ENCODE measurements around the gene SLC5A3.

Gene SLC5A3

GRCh38 chr21:34072145-34073031, 990 bp upstream of the SLC5A3 start:
- no peaks in the 10 kb centered on the region for H3K27me3 ChIP-seq (replicated peaks; ENCODE audit: control insufficient read depth, insufficient read depth, low read length)
- DNase-seq (ENCODE audit: low read depth): no peak
- H3K9ac ChIP-seq (ENCODE audit: low read length): peak overlapping the region; percentile 87
- H3K4me1 ChIP-seq (ENCODE audit: control insufficient read depth, insufficient read depth, low read length): peaks cover 35% of the 10 kb centered on the region
- no peaks in the 10 kb centered on the region for H3K9me3 ChIP-seq (ENCODE audit: control insufficient read depth, low read length)
- no peaks in the 10 kb centered on the region for H3K36me3 ChIP-seq (ENCODE audit: control insufficient read depth, insufficient read depth, low read length, severe bottlenecking)
- peak overlapping the region; percentile 78 for H3K4me3 ChIP-seq (ENCODE audit: low read length)

GRCh38 chr21:34073749-34074282, 438 bp downstream of the SLC5A3 start:
- H3K4me3 ChIP-seq (ENCODE audit: low read length): peak overlapping the region; percentile 97
- H3K27me3 ChIP-seq (replicated peaks; ENCODE audit: control insufficient read depth, insufficient read depth, low read length): no peaks in the 10 kb centered on the region
- H3K9me3 ChIP-seq (ENCODE audit: control insufficient read depth, low read length): no peaks in the 10 kb centered on the region
- peaks cover 48% of the 10 kb centered on the region for H3K4me1 ChIP-seq (ENCODE audit: control insufficient read depth, insufficient read depth, low read length)
- H3K9ac ChIP-seq (ENCODE audit: low read length): peak overlapping the region; percentile 84
- peak; percentile 75 for DNase-seq (ENCODE audit: low read depth)
- H3K36me3 ChIP-seq (ENCODE audit: control insufficient read depth, insufficient read depth, low read length, severe bottlenecking): no peaks in the 10 kb centered on the region

- Histone ChIP-seq H3K9me3 (ENCODE audit: control insufficient read depth, low read length) (no peaks in the 10 kb centered on the region), H3K27me3 (replicated peaks; ENCODE audit: control insufficient read depth, insufficient read depth, low read length) (no peaks in the 10 kb centered on the region), H3K4me1 (ENCODE audit: control insufficient read depth, insufficient read depth, low read length) (peaks cover 52% of the 10 kb centered on the region), H3K9ac (ENCODE audit: low read length) (peak overlapping the region; percentile 84), H3K36me3 (ENCODE audit: control insufficient read depth, insufficient read depth, low read length, severe bottlenecking) (no peaks in the 10 kb centered on the region), H3K4me3 (ENCODE audit: low read length) (peak overlapping the region; percentile 97)
- DNase-seq (ENCODE audit: low read depth): peak; percentile 49
These were observed 1.1 kb downstream of the SLC5A3 start for GRCh38 chr21:34074283-34075090.

GRCh38 chr21:34075091-34075425, 1.7 kb downstream of the SLC5A3 start:
- Histone ChIP-seq H3K9ac (ENCODE audit: low read length) (peak overlapping the region; percentile 84), H3K36me3 (ENCODE audit: control insufficient read depth, insufficient read depth, low read length, severe bottlenecking) (no peaks in the 10 kb centered on the region), H3K4me1 (ENCODE audit: control insufficient read depth, insufficient read depth, low read length) (peaks cover 57% of the 10 kb centered on the region), H3K9me3 (ENCODE audit: control insufficient read depth, low read length) (no peaks in the 10 kb centered on the region), H3K27me3 (replicated peaks; ENCODE audit: control insufficient read depth, insufficient read depth, low read length) (no peaks in the 10 kb centered on the region), H3K4me3 (ENCODE audit: low read length) (peak overlapping the region; percentile 97)
- no peak for DNase-seq (ENCODE audit: low read depth)

GRCh38 chr21:34075760-34076660, 2.6 kb downstream of the SLC5A3 start:
- peak; percentile 19 for DNase-seq (ENCODE audit: low read depth)
- Histone ChIP-seq H3K27me3 (replicated peaks; ENCODE audit: control insufficient read depth, insufficient read depth, low read length) (no peaks in the 10 kb centered on the region), H3K9ac (ENCODE audit: low read length) (peak overlapping the region; percentile 84), H3K4me1 (ENCODE audit: control insufficient read depth, insufficient read depth, low read length) (peaks cover 67% of the 10 kb centered on the region), H3K4me3 (ENCODE audit: low read length) (peak overlapping the region; percentile 97), H3K36me3 (ENCODE audit: control insufficient read depth, insufficient read depth, low read length, severe bottlenecking) (peaks cover 2% of the 10 kb centered on the region), H3K9me3 (ENCODE audit: control insufficient read depth, low read length) (no peaks in the 10 kb centered on the region)

GRCh38 chr21:34076835-34077234, 3.5 kb downstream of the SLC5A3 start:
- Histone ChIP-seq H3K36me3 (ENCODE audit: control insufficient read depth, insufficient read depth, low read length, severe bottlenecking) (peaks cover 4% of the 10 kb centered on the region), H3K9ac (ENCODE audit: low read length) (no peak overlapping the region), H3K9me3 (ENCODE audit: control insufficient read depth, low read length) (no peaks in the 10 kb centered on the region), H3K4me3 (ENCODE audit: low read length) (peak overlapping the region; percentile 97), H3K27me3 (replicated peaks; ENCODE audit: control insufficient read depth, insufficient read depth, low read length) (no peaks in the 10 kb centered on the region), H3K4me1 (ENCODE audit: control insufficient read depth, insufficient read depth, low read length) (peaks cover 68% of the 10 kb centered on the region)
- DNase-seq (ENCODE audit: low read depth): no peak

- H3K36me3 ChIP-seq (ENCODE audit: control insufficient read depth, insufficient read depth, low read length, severe bottlenecking): peaks cover 4% of the 10 kb centered on the region
- H3K4me3 ChIP-seq (ENCODE audit: low read length): peak overlapping the region; percentile 11
- no peaks in the 10 kb centered on the region for H3K9me3 ChIP-seq (ENCODE audit: control insufficient read depth, low read length)
- H3K27me3 ChIP-seq (replicated peaks; ENCODE audit: control insufficient read depth, insufficient read depth, low read length): no peaks in the 10 kb centered on the region
- DNase-seq (ENCODE audit: low read depth): no peak
- H3K4me1 ChIP-seq (ENCODE audit: control insufficient read depth, insufficient read depth, low read length): peaks cover 62% of the 10 kb centered on the region
- H3K9ac ChIP-seq (ENCODE audit: low read length): no peak overlapping the region
These were observed 4.5 kb downstream of the SLC5A3 start for GRCh38 chr21:34077888-34078287.

GRCh38 chr21:34078915-34079314, 5.5 kb downstream of the SLC5A3 start:
- no peaks in the 10 kb centered on the region for H3K27me3 ChIP-seq (replicated peaks; ENCODE audit: control insufficient read depth, insufficient read depth, low read length)
- no peak for DNase-seq (ENCODE audit: low read depth)
- peaks cover 65% of the 10 kb centered on the region for H3K4me1 ChIP-seq (ENCODE audit: control insufficient read depth, insufficient read depth, low read length)
- peaks cover 7% of the 10 kb centered on the region for H3K36me3 ChIP-seq (ENCODE audit: control insufficient read depth, insufficient read depth, low read length, severe bottlenecking)
- peak overlapping the region; percentile 2 for H3K4me3 ChIP-seq (ENCODE audit: low read length)
- H3K9me3 ChIP-seq (ENCODE audit: control insufficient read depth, low read length): no peaks in the 10 kb centered on the region
- peak overlapping the region; percentile 1 for H3K9ac ChIP-seq (ENCODE audit: low read length)

- Histone ChIP-seq H3K27me3 (replicated peaks; ENCODE audit: control insufficient read depth, insufficient read depth, low read length) (no peaks in the 10 kb centered on the region), H3K9ac (ENCODE audit: low read length) (no peak overlapping the region), H3K4me1 (ENCODE audit: control insufficient read depth, insufficient read depth, low read length) (peaks cover 52% of the 10 kb centered on the region), H3K4me3 (ENCODE audit: low read length) (no peak overlapping the region), H3K9me3 (ENCODE audit: control insufficient read depth, low read length) (no peaks in the 10 kb centered on the region), H3K36me3 (ENCODE audit: control insufficient read depth, insufficient read depth, low read length, severe bottlenecking) (peaks cover 15% of the 10 kb centered on the region)
- no peak for DNase-seq (ENCODE audit: low read depth)
These were observed 7.3 kb downstream of the SLC5A3 start for GRCh38 chr21:34080710-34081109.

GRCh38 chr21:34082769-34083168, 9.4 kb downstream of the SLC5A3 start:
- DNase-seq (ENCODE audit: low read depth): no peak
- H3K36me3 ChIP-seq (ENCODE audit: control insufficient read depth, insufficient read depth, low read length, severe bottlenecking): peaks cover 15% of the 10 kb centered on the region
- no peaks in the 10 kb centered on the region for H3K27me3 ChIP-seq (replicated peaks; ENCODE audit: control insufficient read depth, insufficient read depth, low read length)
- peaks cover 34% of the 10 kb centered on the region for H3K4me1 ChIP-seq (ENCODE audit: control insufficient read depth, insufficient read depth, low read length)
- H3K9ac ChIP-seq (ENCODE audit: low read length): no peak overlapping the region
- H3K9me3 ChIP-seq (ENCODE audit: control insufficient read depth, low read length): no peaks in the 10 kb centered on the region
- H3K4me3 ChIP-seq (ENCODE audit: low read length): no peak overlapping the region
